HG03457 (cell line): ENCODE measurements around the gene ARHGAP26.
"Not testable (repeated sequence)": the region's sequence is repeated elsewhere in the genome, so short reads cannot be mapped to it uniquely, and the experiment has no call there.

ENCODE experiments used
- ATAC-seq: cut with Tn5 transposase; IDR thresholded peaks from one replicate; pipeline ENCODE4 v1.9.1; 2021; ENCODE audit warnings: moderate number of reproducible peaks; ENCODE audit not compliant: unreplicated experiment

ARHGAP26 gene

GRCh38 chr5:143195491-143195890 is 425.3 kb downstream of the ARHGAP26 start:
- ATAC-seq, result no peak

DNA sequence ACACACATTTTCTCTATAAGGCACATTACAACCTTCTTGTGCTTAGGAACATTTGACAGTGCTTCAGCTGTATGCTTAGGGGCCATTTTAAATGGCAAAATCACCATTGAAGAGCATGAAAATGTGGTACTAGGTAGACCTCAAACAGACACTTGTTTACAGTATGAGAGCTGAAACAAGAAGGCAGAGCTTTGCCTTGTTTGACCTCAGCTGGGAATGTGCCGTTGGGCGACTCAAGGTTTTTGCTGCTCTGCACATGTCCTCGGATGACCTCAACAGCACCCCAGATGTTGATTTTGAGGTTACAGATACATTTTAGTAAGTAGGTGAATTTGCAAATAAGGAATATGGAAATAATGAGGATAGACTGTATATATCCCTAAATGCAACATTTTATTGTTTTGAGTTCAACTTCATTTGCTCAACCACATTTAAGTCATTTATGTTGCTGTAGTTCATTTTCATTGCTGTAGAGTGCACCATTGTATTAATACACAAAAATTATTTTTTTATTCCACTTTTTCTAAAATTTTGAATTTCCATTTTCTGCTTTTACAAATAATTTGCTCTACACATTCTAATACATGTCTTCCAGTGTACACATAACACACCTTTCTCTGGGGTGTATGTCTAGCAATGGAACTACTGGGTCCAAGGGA is 426.6 kb downstream of the ARHGAP26 start:
- no peak for ATAC-seq

DNA sequence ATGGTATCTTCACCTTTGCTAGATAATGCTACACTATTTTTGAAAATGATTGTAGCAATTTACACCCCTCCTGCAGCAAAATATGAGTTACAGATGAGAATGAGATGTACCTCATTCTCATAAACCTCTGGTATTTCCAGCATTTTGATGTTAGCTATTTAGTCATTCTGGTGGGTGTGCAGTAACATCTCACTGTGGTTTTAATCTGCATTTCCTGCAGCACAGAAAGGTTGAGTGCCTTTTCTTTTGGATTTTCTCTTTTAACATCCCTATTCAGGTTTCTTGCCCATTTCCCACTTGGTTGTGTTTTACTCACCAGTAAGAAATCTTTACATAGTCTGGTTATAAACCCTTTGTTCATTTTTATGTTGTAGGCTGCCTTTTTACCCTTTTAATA is 427.1 kb downstream of the ARHGAP26 start:
- no peak for ATAC-seq

DNA sequence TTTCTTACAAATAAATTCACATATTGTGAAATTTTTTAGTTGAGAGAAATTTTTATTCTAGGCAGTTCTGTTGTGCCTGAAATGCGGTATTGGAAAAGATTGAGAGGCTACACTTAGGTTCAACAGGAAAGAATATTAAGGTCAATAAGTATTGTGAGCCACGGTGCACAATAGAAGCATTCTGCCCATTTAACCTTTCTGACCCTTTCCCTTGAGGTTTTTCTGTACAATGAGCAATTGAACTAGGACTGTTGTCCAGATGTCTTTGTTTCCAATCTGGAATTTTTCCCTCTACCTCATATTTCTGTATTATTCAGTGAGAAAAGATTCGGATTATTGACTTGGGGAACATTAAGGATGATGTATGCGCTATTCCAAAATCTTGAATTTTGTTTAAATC is 428.2 kb downstream of the ARHGAP26 start:
- ATAC-seq, result no peak

DNA sequence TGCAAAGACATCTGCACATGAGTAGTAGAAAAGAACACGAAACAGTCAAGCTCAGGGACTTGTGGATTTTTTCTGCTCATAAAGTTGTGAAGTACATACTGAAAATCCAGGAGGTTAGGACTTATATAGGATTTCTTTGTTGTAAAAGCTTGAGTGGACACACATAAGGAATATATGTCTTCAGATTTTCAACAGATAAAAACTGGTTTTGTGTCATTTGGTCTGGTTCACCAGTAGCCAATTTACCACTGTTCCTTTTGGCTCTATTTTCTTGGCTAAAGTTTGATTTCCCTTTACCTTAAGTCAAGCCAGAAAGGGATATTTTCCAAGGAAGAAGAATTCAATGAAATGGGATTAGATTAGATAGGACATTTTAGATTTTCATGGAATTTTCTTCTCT is 429.0 kb downstream of the ARHGAP26 start:
- no peak for ATAC-seq

- ATAC-seq, result no peak
Measured at GRCh38 chr5:143199843-143200242, 429.7 kb downstream of the ARHGAP26 start.

DNA sequence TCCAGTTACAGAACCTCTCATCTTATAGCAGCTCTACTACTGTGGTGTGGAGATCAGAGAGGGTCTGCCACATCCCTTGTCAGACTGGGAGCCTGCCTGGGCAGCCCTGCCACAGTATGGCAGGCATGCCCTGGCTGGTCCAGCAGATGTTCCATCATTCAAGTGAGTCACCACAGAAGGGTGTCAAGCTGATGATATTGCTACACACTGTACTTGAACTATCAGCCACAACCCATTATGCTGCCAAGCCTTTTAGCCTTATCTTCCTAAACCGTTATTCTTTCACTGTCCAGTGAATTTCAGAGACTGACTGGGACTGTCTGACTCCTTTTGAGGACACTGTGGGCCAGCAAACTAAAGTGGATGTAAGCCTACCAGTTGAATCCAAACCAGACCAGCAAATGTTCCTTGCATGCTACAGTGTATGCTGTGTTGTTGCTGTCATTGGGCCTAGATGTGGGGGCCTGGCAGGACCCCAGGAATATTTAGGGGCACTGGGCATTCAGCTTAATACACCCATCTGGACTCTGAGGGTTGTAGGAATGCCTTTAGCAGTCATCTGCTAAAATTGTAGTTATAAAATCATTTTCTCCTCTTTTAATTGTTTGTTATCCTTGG is 430.7 kb downstream of the ARHGAP26 start:
- no peak for ATAC-seq

GRCh38 chr5:143201589-143201988 is 431.4 kb downstream of the ARHGAP26 start:
- ATAC-seq, result no peak

GRCh38 chr5:143203301-143203956 is 433.3 kb downstream of the ARHGAP26 start:
- ATAC-seq, result not testable (repeated sequence)

DNA sequence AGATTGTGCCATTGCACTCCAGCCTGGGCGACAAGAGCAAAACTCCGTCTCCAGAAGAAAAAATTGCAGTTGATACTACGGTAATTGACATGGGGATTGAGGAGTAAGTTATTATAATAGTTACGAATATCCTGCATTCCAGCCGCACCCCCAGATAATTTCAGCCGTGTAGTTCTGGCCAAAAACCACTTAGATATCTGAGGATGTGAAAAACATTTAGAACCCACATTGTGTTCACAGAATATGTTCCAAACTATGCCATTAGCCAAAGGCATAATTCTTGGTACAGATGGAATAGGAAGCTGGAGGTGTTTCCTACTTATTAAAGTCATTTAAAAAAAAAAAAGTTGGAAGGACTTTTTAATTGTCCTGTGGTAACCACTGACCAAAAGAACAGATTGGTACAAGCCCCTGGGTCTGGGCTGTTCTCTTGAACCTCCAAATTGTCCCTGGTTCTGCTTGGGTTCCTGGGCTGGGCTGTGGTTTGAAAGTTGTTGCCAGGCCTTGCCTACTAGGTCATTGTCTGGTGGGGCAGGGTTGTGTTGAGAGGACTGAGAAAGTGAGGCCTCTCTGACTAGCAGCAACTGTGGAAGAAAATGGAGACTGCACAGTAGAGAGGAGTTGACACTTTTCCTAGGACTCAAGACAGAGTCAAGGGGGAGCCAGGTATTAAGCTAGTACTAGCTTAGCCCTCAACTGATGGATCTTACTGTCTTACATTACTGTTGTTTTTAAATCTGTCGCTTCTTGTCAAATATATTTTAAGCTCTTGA is 434.5 kb downstream of the ARHGAP26 start:
- ATAC-seq, result no peak

- no peak for ATAC-seq
Measured at GRCh38 chr5:143205386-143205785, 435.2 kb downstream of the ARHGAP26 start.

DNA sequence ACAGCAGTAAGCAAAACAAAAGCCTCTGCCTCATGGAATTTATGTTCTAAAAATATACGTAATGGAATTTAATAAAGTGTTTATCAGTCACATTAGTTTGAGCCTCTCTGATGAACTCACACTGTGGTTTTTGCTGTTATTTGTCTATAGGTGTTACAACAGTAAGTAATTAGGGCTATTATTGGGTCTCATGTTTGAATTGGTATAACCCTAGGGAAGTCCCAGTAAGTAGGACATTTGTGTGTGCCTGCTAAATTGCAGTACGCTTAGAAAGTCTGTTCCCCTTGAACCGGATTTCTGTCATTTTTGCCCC is 435.7 kb downstream of the ARHGAP26 start:
- ATAC-seq, result no peak

DNA sequence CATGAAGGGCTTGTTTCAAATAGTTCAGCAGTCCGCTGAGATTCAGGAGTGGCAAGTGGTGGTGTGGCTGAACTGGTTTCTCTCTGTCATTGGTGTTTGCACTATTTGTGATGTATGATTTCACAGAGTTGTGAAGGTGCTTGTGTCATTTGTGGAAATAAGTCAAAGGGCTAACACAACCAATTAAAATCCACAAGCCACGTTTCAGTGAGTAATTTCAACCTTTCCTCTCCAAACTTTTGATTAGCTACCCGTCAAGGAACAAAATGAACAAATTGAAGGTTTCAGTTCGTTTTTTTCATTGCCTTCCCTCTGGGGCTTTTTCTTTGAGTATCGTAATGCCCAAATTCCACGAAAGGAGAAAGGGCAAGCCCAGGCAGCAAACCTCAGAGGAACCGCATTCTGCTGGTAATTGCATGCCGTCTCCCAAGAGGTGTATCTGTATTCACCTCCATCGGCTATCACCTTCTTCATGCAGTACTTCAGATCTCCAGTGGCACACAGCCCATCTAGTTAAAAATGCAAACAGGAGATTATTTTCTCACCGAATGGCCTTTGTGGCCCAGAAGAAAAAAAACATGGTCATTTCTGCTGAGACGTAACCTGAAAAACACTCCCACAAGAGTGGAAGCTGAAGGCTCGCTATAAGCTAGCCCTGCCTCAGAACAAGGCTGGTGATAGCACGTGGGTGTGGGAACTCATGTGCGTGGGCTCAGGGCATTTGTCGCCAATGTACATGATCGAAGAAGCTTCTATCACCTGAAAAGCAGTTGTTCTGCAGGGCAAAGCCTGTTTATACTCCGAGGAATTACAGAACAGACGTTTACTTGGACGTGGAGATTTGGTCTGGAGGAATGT is 436.2 kb downstream of the ARHGAP26 start:
- no peak for ATAC-seq

DNA sequence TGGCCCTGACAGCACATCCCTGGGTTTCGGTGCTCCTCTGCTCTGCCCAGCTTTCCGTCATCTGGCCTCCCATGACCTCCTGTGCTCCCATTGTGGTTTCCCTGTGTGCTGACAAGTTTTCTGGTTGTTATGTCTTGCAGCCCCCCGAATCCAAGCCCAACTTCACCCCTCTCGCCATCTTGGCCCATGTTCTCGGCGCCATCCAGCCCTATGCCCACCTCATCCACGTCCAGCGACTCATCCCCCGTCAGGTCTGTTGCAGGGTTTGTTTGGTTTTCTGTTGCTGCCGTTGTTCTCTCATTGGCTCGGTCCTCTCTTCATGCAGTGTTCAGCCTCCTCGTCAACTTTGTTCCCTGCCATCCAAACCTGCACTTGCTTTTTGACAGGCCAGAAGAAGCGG is 436.9 kb downstream of the ARHGAP26 start:
- ATAC-seq, result no peak

- ATAC-seq, result no peak
Measured at GRCh38 chr5:143207563-143208364, 437.6 kb downstream of the ARHGAP26 start.

GRCh38 chr5:143208365-143208641 is 438.1 kb downstream of the ARHGAP26 start:
- ATAC-seq, result no peak

GRCh38 chr5:143208781-143209510 is 438.8 kb downstream of the ARHGAP26 start:
- ATAC-seq, result no peak

DNA sequence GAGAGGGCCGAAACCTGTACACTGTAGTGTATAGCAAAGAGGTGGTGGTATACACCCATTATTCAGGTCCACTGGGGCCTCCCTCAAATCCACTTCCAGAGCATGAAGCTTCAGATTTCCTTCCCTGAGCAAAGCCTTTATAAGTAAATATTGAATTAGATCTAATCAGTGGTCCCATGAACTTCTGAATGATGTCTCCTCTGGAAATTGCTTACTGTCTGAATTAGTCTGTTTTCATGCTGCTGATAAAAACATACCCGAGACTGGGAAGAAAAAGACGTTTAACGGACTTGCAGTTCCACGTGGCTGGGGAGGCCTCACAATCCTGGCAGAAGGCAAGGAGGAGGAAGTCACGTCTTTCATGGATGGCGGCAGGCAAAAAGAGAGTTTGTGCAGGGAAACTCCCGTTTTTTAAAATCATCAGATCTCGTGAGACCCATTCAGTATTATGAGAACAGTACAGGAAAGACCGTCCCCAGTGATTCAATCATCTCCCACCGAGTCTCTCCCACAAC is 439.8 kb downstream of the ARHGAP26 start:
- ATAC-seq, result no peak

GRCh38 chr5:143210576-143210975 is 440.4 kb downstream of the ARHGAP26 start:
- no peak for ATAC-seq
